Raji (cell line): ENCODE measurements around the gene ATAD2B.

Experiments used
- POLR2A ChIP-seq: IDR thresholded peaks from 2 replicates; pipeline ENCODE4 v1.6.1; 2011; ENCODE audit warnings: low read depth, low read length, control low read depth; ENCODE audit not compliant: insufficient read depth

The ATAD2B gene

DNA sequence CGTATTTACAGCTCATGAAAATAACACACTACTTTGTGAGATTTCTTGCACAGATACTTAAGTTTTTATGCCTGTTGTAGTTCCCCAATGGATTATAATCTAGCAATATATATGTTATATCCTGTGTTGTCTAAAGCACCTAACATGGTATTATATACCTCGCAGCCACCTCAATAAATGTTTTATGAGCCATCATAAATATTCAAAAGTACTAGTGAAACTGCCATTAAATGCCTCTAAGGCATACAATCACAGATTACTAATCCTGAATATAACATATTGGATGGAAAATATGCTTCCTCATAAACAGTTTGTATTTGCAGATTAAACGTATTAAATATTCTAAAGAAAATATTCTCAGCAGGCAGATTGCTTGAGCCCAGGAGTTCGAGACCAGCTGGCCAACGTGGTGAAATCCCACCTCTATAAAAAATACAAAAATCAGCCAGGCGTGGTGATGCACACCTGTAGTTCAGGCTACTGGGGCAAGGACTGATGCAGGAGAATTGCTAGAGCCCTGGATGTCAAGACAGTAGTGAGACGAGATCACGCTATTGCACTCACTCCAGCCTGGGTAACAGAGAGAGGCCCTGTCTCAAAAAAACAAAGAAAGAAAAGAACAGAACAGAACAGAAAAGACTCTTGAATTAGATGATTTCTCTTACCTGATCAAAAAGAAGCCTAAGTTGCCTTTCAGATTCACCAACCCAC is 64.1 kb downstream of the ATAD2B start:
- no peak for TF ChIP-seq POLR2A

- no peak for TF ChIP-seq POLR2A
Measured at GRCh38 chr2:23861952-23862351, 65.0 kb downstream of the ATAD2B start.

GRCh38 chr2:23859983-23860382 is 66.9 kb downstream of the ATAD2B start:
- no peak for TF ChIP-seq POLR2A

DNA sequence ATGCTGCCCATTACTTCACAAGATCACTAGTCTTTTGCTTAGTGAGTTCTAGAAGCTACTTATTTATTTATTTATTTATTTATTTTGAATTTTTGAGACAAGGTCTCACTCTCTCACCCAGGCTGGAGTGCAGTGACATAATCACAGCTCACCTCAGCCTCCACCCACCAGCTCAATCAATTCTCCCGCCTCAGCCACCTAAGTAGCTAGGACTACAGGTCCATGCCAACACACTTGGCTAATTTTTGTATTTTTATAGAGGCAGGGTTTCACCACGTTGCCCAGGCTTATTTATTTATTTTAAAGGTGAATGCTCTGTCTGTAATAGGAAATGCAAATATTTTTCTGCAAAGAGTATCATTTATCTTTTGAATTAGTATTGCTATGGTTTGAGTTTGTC is 67.7 kb downstream of the ATAD2B start:
- TF ChIP-seq POLR2A, result no peak

DNA sequence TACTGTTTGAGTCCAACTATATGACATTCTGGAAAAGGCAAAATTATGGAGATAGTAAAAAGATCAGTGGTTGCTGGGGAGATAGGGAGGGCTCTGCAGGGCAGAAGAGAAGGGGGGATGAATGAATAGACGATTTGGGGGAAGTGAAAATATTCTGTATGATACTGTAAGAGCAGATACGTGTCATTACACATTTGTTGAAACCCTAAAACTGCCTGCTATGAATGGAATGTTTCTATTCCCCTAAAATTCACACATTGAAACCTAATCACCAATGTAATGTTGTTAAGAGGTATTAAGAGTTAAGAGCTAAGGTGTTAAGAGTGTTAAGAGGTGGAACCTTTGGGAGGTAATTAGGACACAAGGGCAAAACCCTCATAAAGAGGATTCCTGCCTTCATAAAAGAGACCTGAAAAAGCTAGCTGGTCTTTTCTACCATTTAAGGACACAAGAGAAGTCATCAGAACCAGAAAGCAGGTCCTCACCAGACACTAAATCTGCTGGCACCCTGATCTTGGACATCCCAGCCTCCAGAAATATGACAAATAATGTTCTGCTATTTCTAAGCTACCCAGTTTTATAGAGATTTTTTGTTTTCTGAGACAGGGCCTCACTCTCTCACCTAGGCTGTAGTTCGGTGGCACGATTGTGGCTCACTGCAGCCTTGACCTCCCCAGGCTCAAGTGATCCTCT is 76.2 kb downstream of the ATAD2B start:
- TF ChIP-seq POLR2A, result no peak

- TF ChIP-seq POLR2A, result no peak
Measured at GRCh38 chr2:23844905-23845304, 82.0 kb downstream of the ATAD2B start.

DNA sequence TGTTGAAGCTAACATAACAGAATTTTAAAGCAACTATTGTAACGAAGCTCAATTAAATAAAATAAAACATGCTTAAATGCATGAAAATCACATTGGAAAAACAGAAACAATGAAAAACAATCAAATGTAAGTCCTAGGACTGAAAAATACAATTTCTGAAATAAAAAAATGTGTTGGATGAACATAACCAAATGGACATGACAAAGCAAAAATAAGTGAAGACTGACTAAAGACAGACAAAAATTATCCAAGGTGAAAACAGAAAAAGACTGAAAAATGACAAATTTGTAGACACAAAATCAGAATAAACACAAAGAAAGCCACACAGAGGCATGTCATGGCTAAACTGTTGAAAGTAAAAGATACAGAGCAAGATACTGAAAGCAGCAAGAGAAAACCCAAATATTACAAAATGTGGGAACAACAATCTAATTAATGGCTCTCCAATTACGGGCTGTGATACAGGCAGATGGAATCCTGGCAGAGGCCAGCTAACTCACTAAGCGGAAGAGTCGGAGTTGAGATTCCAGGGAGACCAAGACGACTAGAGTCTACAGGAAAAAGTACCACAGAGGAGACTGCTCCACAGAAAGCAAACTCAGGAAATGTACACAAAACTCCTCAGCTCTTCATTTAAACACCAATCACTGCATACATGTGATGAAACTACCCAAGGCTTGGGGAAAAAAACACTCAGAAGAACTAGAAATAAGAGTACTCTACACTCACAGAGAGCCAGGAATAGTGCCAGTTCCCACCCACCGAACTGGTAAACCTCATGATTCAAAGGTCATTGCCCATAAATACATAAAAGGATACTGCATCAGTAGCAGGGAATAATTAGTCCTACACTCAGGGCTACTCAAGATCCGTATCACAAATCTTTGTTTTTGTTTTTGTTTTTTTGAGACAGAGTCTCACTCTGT is 83.6 kb downstream of the ATAD2B start:
- TF ChIP-seq POLR2A, result no peak

GRCh38 chr2:23839919-23840578 is 86.9 kb downstream of the ATAD2B start:
- TF ChIP-seq POLR2A, result no peak

DNA sequence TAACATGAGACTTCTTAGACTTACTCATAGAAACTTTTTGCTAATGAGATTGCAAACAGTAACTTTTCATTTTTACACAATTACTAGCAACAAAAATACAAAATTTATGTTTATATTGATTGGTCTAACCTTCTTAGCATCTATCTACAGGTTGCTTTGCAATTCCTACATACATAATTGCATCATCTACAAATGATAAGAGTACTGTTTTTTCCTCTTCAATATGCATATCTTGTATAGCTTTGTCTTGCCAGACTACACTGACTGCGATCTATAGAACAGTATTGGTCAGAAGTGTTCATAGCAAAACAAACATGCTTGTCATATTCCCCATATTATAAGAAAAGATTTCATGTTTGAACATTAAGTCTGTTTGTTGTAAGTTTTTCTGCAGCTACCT is 87.9 kb downstream of the ATAD2B start:
- no peak for TF ChIP-seq POLR2A

GRCh38 chr2:23838581-23838980 is 88.3 kb downstream of the ATAD2B start:
- TF ChIP-seq POLR2A, result no peak

GRCh38 chr2:23837871-23838270 is 89.1 kb downstream of the ATAD2B start:
- TF ChIP-seq POLR2A, result no peak

- no peak for TF ChIP-seq POLR2A
Measured at GRCh38 chr2:23836971-23837565, 89.9 kb downstream of the ATAD2B start.

DNA sequence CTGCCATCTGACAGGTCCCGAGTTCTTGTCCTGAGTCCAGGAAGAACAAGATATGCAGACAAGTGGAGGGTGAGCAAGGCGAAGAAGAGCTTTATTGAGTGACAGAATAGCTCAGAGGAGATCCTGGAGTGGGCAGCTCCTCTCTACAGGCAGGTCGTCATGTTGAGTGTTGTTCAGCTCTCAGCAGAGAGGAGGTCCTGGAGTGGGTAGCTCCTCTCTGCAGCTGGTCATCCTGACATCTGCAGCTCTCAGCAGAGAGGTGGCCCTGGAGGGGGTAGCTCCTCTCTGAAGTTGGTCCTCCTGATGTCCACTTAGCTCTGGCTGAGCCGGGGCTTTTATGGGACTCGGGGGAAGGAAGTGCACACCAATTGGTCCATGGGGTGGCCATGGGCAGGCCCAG is 90.4 kb downstream of the ATAD2B start:
- no peak for TF ChIP-seq POLR2A

DNA sequence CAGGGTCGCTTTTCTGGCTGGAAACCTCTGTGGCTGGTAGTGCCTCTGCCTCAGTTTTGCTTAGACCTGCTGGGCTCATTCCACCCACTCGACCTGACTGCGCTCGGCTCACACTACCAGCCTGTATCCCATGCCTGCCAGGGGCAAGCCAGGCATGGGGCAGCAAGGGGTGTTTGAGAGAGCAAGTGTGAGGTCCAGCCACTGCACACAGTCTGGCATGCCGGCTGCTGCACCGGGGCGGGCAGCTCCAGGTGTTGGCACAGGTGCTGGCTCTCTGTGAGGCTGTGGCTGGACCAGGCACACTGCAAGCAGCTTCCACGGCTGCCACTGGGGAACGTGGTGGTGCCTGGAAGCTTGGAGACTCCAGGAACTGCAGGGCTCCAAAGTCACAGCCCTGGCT is 90.9 kb downstream of the ATAD2B start:
- no peak for TF ChIP-seq POLR2A

GRCh38 chr2:23835423-23835822 is 91.5 kb downstream of the ATAD2B start:
- TF ChIP-seq POLR2A, result no peak
